ENCODE data around the gene CYRIA. TPM values are rescaled to one million over a fixed set of nuclear protein-coding genes. Genes with fewer than 3 reads are reported as not detected.

The CYRIA gene
- total and polyA plus RNA-seq, 2 donors (not counting 1 experiment from before 2014, with no cell fraction given): 6.3 to 10.2 TPM

- H3K27ac ChIP-seq (ENCODE audit: insufficient read depth, low read length): no peak overlapping the region
Measured at GRCh38 chr2:16663121-16663905, 2.3 kb downstream of the CYRIA start.

GRCh38 chr2:16661936-16662839 is 3.4 kb downstream of the CYRIA start:
- peak; percentile 41 to 64 for DNase-seq (ENCODE audit: low read depth in 2 of 2)
- no peak overlapping the region for H3K4me2 ChIP-seq (ENCODE audit: extremely low read depth, insufficient read depth, low read length)

More at GRCh38 chr2:16663121-16663905, 2.3 kb downstream of the CYRIA start:
- Histone ChIP-seq H3K4me1 (ENCODE audit: control insufficient read depth, extremely low read depth, insufficient read depth, low read length) (peaks cover 17% of the 10 kb centered on the region), H4K20me1 (ENCODE audit: control insufficient read depth, extremely low read depth, insufficient read depth, low read length) (no peaks in the 10 kb centered on the region), H3K4me3 (replicated peaks in 1 of 4; ENCODE audit: control extremely low read depth in 1 of 4, insufficient read depth in 1 of 4, low read depth in 3 of 4, low read length in 4 of 4) (no peak overlapping the region), H3K79me2 (ENCODE audit: control insufficient read depth, insufficient read depth, low read length) (no peaks in the 10 kb centered on the region), H2AFZ (ENCODE audit: low read length) (no peak overlapping the region), H3K36me3 (ENCODE audit: control insufficient read depth, insufficient read depth, low read length) (no peaks in the 10 kb centered on the region), H3K9me3 (ENCODE audit: control insufficient read depth, insufficient read depth, low read depth, low read length) (no peaks in the 10 kb centered on the region), H3K4me2 (ENCODE audit: extremely low read depth, insufficient read depth, low read length) (no peak overlapping the region), H3K9ac (ENCODE audit: insufficient read depth, low read length) (no peak overlapping the region), H3K27me3 (ENCODE audit: control insufficient read depth, insufficient read depth, low read length) (no peaks in the 10 kb centered on the region)
- DNase-seq (ENCODE audit: low read depth in 2 of 2): no peak
- TF ChIP-seq CTCF (conservative IDR thresholded peaks at IDR 0.05 in 1 of 2, IDR thresholded peaks at IDR 0.05 in 1 of 2; ENCODE audit: low read depth in 1 of 2, low read length in 2 of 2) (no peak), EZH2 (IDR thresholded peaks at IDR 0.05; ENCODE audit: low read length, missing control alignments) (no peak)

More at GRCh38 chr2:16661936-16662839, 3.4 kb downstream of the CYRIA start:
- H3K9ac ChIP-seq (ENCODE audit: insufficient read depth, low read length): no peak overlapping the region
- peaks cover 17% of the 10 kb centered on the region for H3K4me1 ChIP-seq (ENCODE audit: control insufficient read depth, extremely low read depth, insufficient read depth, low read length)
- no peaks in the 10 kb centered on the region for H3K27me3 ChIP-seq (ENCODE audit: control insufficient read depth, insufficient read depth, low read length)
- no peak for TF ChIP-seq EZH2 (IDR thresholded peaks at IDR 0.05; ENCODE audit: low read length, missing control alignments)
- no peak for TF ChIP-seq CTCF (conservative IDR thresholded peaks at IDR 0.05 in 1 of 2, IDR thresholded peaks at IDR 0.05 in 1 of 2; ENCODE audit: low read depth in 1 of 2, low read length in 2 of 2)
- H3K9me3 ChIP-seq (ENCODE audit: control insufficient read depth, insufficient read depth, low read depth, low read length): no peaks in the 10 kb centered on the region
- H2AFZ ChIP-seq (ENCODE audit: low read length): no peak overlapping the region
- no peaks in the 10 kb centered on the region for H3K79me2 ChIP-seq (ENCODE audit: control insufficient read depth, insufficient read depth, low read length)
- no peaks in the 10 kb centered on the region for H3K36me3 ChIP-seq (ENCODE audit: control insufficient read depth, insufficient read depth, low read length)
- no peaks in the 10 kb centered on the region for H4K20me1 ChIP-seq (ENCODE audit: control insufficient read depth, extremely low read depth, insufficient read depth, low read length)
- no peak overlapping the region for H3K27ac ChIP-seq (ENCODE audit: insufficient read depth, low read length)
- H3K4me3 ChIP-seq (replicated peaks in 1 of 4; ENCODE audit: control extremely low read depth in 1 of 4, insufficient read depth in 1 of 4, low read depth in 3 of 4, low read length in 4 of 4): no peak overlapping the region
